HG03378 (cell line): ENCODE results near the gene HLA-E.
"Not testable (repeated sequence)": the region's sequence is repeated elsewhere in the genome, so short reads cannot be mapped to it uniquely, and the experiment has no call there.

Experiments
- ATAC-seq: cut with Tn5 transposase; IDR thresholded peaks from one replicate; pipeline ENCODE4 v1.9.1; 2021; ENCODE audit warnings: mild to moderate bottlenecking, moderate library complexity; ENCODE audit not compliant: unreplicated experiment

HLA-E gene

GRCh38 chr6:30480536-30481156, 8.7 kb upstream of the HLA-E start:
- ATAC-seq = no peak

GRCh38 chr6:30481211-30481964, 7.9 kb upstream of the HLA-E start:
- ATAC-seq = no peak

GRCh38 chr6:30481965-30482644, 7.2 kb upstream of the HLA-E start:
- ATAC-seq = not testable (repeated sequence)

DNA sequence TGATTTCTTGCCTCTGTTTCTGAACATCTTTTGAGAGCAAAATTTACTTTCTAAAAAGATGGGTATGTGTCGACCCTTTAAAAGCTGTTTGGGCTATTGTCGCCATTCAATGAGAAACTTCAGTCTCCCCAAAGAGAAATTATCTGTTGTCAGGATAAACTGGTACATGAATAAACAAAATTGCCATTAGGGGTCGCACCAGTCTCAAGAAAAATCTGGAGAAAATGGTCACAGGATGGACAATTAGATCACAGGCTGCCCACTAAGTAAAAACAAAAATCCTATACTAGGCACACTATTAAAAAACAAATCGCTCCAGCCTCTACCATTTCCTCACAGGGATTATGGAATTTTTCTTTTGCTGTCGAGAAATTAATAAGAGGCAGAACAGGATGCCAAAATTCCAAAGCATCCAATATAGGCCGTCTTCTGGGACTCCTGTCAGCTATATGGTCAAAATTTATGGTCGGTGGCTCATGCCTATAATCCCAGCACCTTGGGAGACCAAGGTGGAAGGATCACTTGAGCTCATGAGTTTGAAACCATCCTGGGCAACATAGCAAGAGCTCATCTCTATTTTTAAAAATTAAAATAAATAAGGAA, 5.5 kb upstream of the HLA-E start:
- no peak for ATAC-seq

- no peak for ATAC-seq
These were observed 4.1 kb upstream of the HLA-E start for GRCh38 chr6:30485236-30485635.

- ATAC-seq = no peak
These were observed 1.4 kb upstream of the HLA-E start for GRCh38 chr6:30487926-30488325.

GRCh38 chr6:30488697-30489080, 620 bp upstream of the HLA-E start:
- not testable (repeated sequence) for ATAC-seq

GRCh38 chr6:30490026-30490876, 942 bp downstream of the HLA-E start:
- ATAC-seq = no peak

DNA sequence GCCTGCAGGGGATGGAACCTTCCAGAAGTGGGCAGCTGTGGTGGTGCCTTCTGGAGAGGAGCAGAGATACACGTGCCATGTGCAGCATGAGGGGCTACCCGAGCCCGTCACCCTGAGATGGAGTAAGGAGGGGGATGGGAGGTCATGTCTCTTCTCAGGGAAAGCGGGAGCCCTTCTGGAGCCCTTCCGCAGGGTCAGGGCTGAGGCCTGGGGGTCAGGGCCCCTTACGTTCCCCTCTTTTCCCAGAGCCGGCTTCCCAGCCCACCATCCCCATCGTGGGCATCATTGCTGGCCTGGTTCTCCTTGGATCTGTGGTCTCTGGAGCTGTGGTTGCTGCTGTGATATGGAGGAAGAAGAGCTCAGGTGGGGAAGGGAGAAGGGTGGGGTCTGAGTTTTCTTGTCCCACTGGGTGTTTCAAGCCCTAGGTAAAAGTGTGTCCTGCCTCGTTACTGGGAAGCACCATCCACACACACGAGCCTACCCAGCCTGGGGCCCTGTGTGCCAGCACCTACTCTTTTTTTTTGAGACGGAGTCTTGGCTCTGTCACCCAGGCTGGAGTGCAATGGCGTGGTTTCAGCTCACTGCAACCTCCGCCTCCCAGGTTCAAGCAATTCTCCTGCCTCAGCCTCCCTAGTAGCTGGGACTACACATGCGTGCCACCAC, 2.1 kb downstream of the HLA-E start:
- ATAC-seq = not testable (repeated sequence)

- no peak for ATAC-seq
These were observed 3.0 kb downstream of the HLA-E start for GRCh38 chr6:30491991-30492952.

- no peak for ATAC-seq
These were observed 4.4 kb downstream of the HLA-E start for GRCh38 chr6:30493643-30494250.

DNA sequence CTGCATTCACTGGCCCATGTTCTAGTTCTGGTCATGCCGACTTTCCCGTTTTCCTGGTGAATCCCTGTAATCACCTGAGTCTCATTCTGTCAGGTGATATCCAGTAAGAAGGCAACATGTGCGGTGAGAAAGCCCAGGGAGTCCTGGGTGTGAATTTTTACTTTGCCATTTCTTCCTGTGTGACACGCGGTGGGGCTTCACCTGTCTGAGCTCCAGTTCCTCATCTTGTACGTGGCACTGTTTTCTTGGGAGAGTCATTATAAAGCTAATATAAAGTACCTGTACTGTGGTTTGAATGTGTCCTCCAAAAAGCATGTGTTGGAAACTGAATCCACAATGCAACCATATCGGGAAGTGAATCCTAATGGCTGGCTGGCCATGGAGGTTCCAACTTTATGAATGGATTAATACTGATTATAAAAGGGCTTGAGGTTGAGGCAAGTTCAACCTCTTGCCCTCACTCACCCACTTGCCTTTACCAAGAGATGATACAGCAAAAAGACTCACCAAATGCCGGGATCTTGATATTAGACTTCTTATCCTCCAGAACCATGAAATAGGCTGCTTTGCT, 5.1 kb downstream of the HLA-E start:
- ATAC-seq = no peak

- not testable (repeated sequence) for ATAC-seq
These were observed 5.8 kb downstream of the HLA-E start for GRCh38 chr6:30495060-30495459.

DNA sequence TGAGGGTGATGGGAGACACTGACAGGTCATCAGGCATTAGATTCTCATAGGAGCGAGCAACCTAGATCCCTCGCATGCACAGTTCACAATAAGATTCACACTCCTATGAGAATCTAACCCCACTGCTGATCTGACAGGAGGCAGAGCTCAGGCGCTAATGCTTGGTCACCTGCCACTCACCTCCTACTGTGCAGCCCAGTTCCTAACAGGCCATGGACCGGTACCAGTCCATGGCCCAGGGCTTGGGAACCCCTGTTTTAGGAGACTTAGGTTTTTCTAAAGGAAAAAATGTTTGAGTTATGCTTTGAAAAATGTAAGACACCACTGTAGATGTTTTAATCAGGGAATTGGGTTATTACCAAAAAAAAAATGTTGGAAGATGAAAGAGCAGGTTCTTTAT, 6.7 kb downstream of the HLA-E start:
- ATAC-seq = no peak

DNA sequence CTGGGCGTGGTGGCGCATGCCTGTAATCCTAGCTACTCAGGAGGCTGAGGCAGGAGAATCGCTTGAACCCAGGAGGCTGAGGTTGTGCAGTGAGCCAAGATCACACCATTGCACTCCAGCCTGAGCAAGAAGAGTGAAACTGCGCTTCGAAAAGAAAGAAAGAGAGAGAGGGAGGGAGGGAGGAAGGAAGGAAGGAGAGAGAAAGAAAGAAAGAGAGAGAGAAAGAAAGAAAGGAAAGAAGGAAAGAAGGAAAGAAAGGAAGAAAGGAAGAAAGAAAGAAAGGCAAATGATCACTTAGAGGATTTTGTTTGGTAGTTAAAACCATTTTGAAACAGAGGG, 7.9 kb downstream of the HLA-E start:
- not testable (repeated sequence) for ATAC-seq

DNA sequence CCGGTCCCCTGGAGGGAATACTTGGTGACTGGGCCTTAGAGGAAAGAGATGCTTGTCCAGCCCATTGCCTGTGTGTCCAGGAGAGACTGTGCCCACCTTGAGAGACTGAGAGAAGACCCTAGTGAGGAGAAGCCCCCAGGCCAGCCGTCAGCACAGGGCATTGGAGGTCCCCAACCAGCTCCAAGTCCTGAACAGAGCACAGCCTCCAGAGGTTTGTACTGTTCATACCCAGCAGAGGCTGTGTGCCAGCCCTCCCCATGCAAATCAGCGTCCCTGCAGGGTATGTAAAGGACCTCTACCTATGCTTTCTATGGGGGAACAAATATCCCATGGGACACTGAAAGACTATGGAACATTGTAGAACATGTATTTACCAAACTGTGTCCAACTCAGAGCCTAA, 8.4 kb downstream of the HLA-E start:
- no peak for ATAC-seq

DNA sequence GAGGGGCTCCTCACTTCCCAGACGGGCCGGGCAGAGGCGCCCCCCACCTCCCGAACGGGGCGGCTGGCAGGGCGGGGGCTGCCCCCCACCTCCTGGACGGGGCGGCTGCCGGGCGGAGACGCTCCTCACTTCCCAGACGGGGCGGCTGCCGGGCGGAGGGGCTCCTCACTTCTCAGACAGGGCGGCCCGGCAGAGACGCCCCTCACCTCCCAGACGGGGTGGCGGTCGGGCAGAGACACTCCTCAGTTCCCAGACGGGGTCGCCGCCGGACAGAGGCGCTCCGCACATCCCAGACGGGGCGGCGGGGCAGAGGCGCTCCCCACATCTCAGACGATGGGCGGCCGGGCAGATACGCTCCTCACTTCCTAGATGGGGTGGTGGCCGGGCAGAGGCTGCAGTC, 9.4 kb downstream of the HLA-E start:
- ATAC-seq = not testable (repeated sequence)
